NCI-H1417 (cell line): Measurements from ENCODE around the gene BABAM2.
A peak's percentile ranks its signal among the peaks of the same experiment; 100 is the strongest.
"Not testable (repeated sequence)": the region's sequence is repeated elsewhere in the genome, so short reads cannot be mapped to it uniquely, and the experiment has no call there.

Source experiments
- DNase-seq, 3 experiments: peaks; one replicate each; lab custom pipeline; 2025; lab: John Stamatoyannopoulos, UW

Gene BABAM2

GRCh38 chr2:27878825-27879224 lies 11.7 kb upstream of the BABAM2 start:
- DNase-seq: no peak

GRCh38 chr2:27881815-27882583 lies 8.5 kb upstream of the BABAM2 start:
- not testable (repeated sequence) for DNase-seq

- not testable (repeated sequence) for DNase-seq
Observed at GRCh38 chr2:27882584-27882922, 8.0 kb upstream of the BABAM2 start.

GRCh38 chr2:27884601-27885000 lies 5.9 kb upstream of the BABAM2 start:
- DNase-seq: no peak

GRCh38 chr2:27885234-27885633 lies 5.3 kb upstream of the BABAM2 start:
- no peak for DNase-seq

GRCh38 chr2:27885661-27886060 lies 4.9 kb upstream of the BABAM2 start:
- DNase-seq: no peak

- DNase-seq: no peak
Observed at GRCh38 chr2:27886322-27886721, 4.2 kb upstream of the BABAM2 start.

GRCh38 chr2:27887111-27887510 lies 3.4 kb upstream of the BABAM2 start:
- no peak for DNase-seq

GRCh38 chr2:27887830-27888229 lies 2.7 kb upstream of the BABAM2 start:
- DNase-seq: no peak

- DNase-seq: no peak
Observed at GRCh38 chr2:27888790-27889189, 1.7 kb upstream of the BABAM2 start.

GRCh38 chr2:27889774-27890145 lies 769 bp upstream of the BABAM2 start:
- no peak for DNase-seq

GRCh38 chr2:27890924-27891672 lies 569 bp downstream of the BABAM2 start:
- peak; percentile 51 to 96 (median 95) for DNase-seq

GRCh38 chr2:27891673-27892105 lies 1.2 kb downstream of the BABAM2 start:
- DNase-seq: no peak

GRCh38 chr2:27893006-27893405 lies 2.5 kb downstream of the BABAM2 start:
- DNase-seq: no peak

- DNase-seq: no peak
Observed at GRCh38 chr2:27897717-27898116, 7.2 kb downstream of the BABAM2 start.

GRCh38 chr2:27901234-27901633 lies 10.7 kb downstream of the BABAM2 start:
- DNase-seq: no peak

GRCh38 chr2:27902098-27902497 lies 11.6 kb downstream of the BABAM2 start:
- DNase-seq: no peak

GRCh38 chr2:27903018-27903417 lies 12.5 kb downstream of the BABAM2 start:
- DNase-seq: no peak

GRCh38 chr2:27903649-27904404 lies 13.3 kb downstream of the BABAM2 start:
- no peak for DNase-seq

GRCh38 chr2:27904405-27904665 lies 13.8 kb downstream of the BABAM2 start:
- DNase-seq: no peak

- no peak for DNase-seq
Observed at GRCh38 chr2:27906074-27906473, 15.5 kb downstream of the BABAM2 start.

- DNase-seq: no peak
Observed at GRCh38 chr2:27907547-27907946, 17.0 kb downstream of the BABAM2 start.

- DNase-seq: no peak
Observed at GRCh38 chr2:27909901-27910300, 19.4 kb downstream of the BABAM2 start.
